Stimulated activated memory B cell treated with anti-CD40 and anti-IgM and Interleukin-4, amounts not matched to agents 10 μg/mL and 1 μg/mL and 100 μg/mL, for 72 hours (primary cell): ENCODE data around the gene SUN2.

Source experiments
- ATAC-seq: fragments of 150-1000 bp; cut with Tn5 transposase; 2 replicates; pipeline ENCODE4 v1.10.0; 2021
- H3K27ac Mint-ChIP-seq: one replicate; pipeline ENCODE4 v1.8.0; 2022; ENCODE audit warnings: mild to moderate bottlenecking, mixed read lengths
- H3K27me3 Mint-ChIP-seq: one replicate; pipeline ENCODE4 v1.8.0; 2022; ENCODE audit warnings: mixed read lengths
- H3K36me3 Mint-ChIP-seq: one replicate; pipeline ENCODE4 v1.8.0; 2022; ENCODE audit warnings: mixed read lengths
- H3K4me1 Mint-ChIP-seq: one replicate; pipeline ENCODE4 v1.8.0; 2022; ENCODE audit warnings: mixed read lengths
- H3K4me3 Mint-ChIP-seq: one replicate; pipeline ENCODE4 v1.8.0; 2022; ENCODE audit warnings: mild to moderate bottlenecking, moderate library complexity, mixed read lengths
- H3K9me3 Mint-ChIP-seq: one replicate; pipeline ENCODE4 v1.8.0; 2022; ENCODE audit warnings: mixed read lengths

Gene SUN2

GRCh38 chr22:38697425-38698089, 58.2 kb downstream of the SUN2 start:
- no peak for ATAC-seq
- H3K27me3 Mint-ChIP-seq, result no peaks in the 10 kb centered on the region
- peaks cover 33% of the 10 kb centered on the region for H3K36me3 Mint-ChIP-seq
- H3K4me3 Mint-ChIP-seq, result peak overlapping the region; percentile 57
- H3K9me3 Mint-ChIP-seq, result no peaks in the 10 kb centered on the region
- H3K27ac Mint-ChIP-seq, result peak overlapping the region; percentile 46
- H3K4me1 Mint-ChIP-seq, result peaks cover 74% of the 10 kb centered on the region

- H3K4me1 Mint-ChIP-seq, result peaks cover 74% of the 10 kb centered on the region
- H3K9me3 Mint-ChIP-seq, result no peaks in the 10 kb centered on the region
- H3K27ac Mint-ChIP-seq, result peak overlapping the region; percentile 46
- ATAC-seq, result no peak
- peak overlapping the region; percentile 57 for H3K4me3 Mint-ChIP-seq
- H3K36me3 Mint-ChIP-seq, result peaks cover 33% of the 10 kb centered on the region
- H3K27me3 Mint-ChIP-seq, result no peaks in the 10 kb centered on the region
These were observed 59.0 kb downstream of the SUN2 start for GRCh38 chr22:38696606-38697424.

- Mint-ChIP-seq H3K4me3 (no peak overlapping the region), H3K27me3 (no peaks in the 10 kb centered on the region), H3K27ac (peak overlapping the region; percentile 15), H3K9me3 (no peaks in the 10 kb centered on the region), H3K4me1 (peaks cover 70% of the 10 kb centered on the region), H3K36me3 (peaks cover 41% of the 10 kb centered on the region)
- no peak for ATAC-seq
These were observed 60.9 kb downstream of the SUN2 start for GRCh38 chr22:38694940-38695339.

- peaks cover 62% of the 10 kb centered on the region for H3K4me1 Mint-ChIP-seq
- ATAC-seq, result no peak
- H3K9me3 Mint-ChIP-seq, result no peaks in the 10 kb centered on the region
- H3K27ac Mint-ChIP-seq, result no peak overlapping the region
- peaks cover 50% of the 10 kb centered on the region for H3K36me3 Mint-ChIP-seq
- no peak overlapping the region for H3K4me3 Mint-ChIP-seq
- H3K27me3 Mint-ChIP-seq, result no peaks in the 10 kb centered on the region
These were observed 61.7 kb downstream of the SUN2 start for GRCh38 chr22:38694049-38694448.

GRCh38 chr22:38689651-38690050, 66.1 kb downstream of the SUN2 start:
- no peak for ATAC-seq
- H3K36me3 Mint-ChIP-seq, result peaks cover 51% of the 10 kb centered on the region
- H3K27ac Mint-ChIP-seq, result no peak overlapping the region
- H3K4me3 Mint-ChIP-seq, result no peak overlapping the region
- no peaks in the 10 kb centered on the region for H3K27me3 Mint-ChIP-seq
- H3K9me3 Mint-ChIP-seq, result no peaks in the 10 kb centered on the region
- peaks cover 25% of the 10 kb centered on the region for H3K4me1 Mint-ChIP-seq

- no peaks in the 10 kb centered on the region for H3K27me3 Mint-ChIP-seq
- peaks cover 23% of the 10 kb centered on the region for H3K4me1 Mint-ChIP-seq
- no peaks in the 10 kb centered on the region for H3K9me3 Mint-ChIP-seq
- ATAC-seq, result no peak
- peaks cover 42% of the 10 kb centered on the region for H3K36me3 Mint-ChIP-seq
- no peak overlapping the region for H3K27ac Mint-ChIP-seq
- H3K4me3 Mint-ChIP-seq, result no peak overlapping the region
These were observed 70.0 kb downstream of the SUN2 start for GRCh38 chr22:38685761-38686160.

GRCh38 chr22:38684895-38685294, 70.9 kb downstream of the SUN2 start:
- H3K4me3 Mint-ChIP-seq, result no peak overlapping the region
- H3K36me3 Mint-ChIP-seq, result peaks cover 40% of the 10 kb centered on the region
- no peaks in the 10 kb centered on the region for H3K9me3 Mint-ChIP-seq
- no peak overlapping the region for H3K27ac Mint-ChIP-seq
- no peaks in the 10 kb centered on the region for H3K27me3 Mint-ChIP-seq
- peaks cover 23% of the 10 kb centered on the region for H3K4me1 Mint-ChIP-seq
- ATAC-seq, result no peak
